EL (cell line): ENCODE measurements around the gene MCM8.

ENCODE experiments used
- DNase-seq: peaks from one replicate; pipeline ENCODE4 v3.0.0-alpha.2; 2016

The MCM8 gene

DNA sequence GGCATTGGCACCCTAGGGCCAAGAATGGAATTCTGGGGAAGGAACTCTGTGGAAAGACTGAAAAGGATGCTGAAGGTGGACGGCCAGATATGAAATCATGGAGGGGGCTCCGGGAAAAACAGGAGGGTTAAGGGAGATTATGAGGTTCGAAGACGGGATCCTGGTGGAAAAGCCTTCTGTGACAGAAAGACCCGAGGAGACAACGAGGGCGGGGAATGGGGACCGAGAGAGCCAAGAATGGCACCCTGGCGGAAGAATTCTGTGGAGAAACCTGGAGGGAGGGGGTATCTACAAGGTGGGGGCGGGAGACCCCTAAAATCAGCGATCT is 545 bp upstream of the MCM8 start:
- peak; percentile 2 for DNase-seq

DNA sequence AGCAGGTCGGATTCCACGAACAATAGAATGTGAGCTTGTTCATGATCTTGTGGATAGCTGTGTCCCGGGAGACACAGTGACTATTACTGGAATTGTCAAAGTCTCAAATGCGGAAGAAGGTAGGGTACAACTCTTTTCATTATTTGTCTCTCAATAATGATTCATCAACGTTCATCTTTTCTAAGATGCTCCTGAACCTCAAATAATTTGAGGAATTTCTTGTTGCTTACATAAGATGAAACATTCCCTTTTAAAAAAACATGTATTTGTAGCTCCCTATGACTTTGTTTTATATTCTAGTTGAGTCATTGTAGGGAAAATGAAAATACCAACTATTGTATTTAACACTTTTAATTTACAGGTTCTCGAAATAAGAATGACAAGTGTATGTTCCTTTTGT is 17.0 kb downstream of the MCM8 start:
- DNase-seq, result peak; percentile 36

DNA sequence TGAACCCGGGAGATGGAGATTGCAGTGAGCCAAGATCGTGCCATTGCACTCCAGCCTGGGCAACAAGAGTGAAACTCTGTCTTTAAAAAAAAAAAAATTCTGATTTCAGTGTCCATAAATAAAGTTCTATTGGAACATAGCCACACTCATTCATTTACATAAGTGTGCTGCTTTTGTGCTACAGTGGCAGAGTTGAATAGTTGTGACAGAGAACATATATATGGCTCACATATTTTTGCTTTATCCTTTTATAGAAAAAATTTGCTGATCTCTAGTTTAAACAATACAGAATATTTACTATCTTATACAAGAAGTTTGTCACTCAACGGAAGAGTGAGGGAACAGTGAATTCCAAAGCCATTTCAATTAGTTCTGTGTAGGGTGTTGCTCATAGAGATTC is 18.0 kb downstream of the MCM8 start:
- no peak for DNase-seq

DNA sequence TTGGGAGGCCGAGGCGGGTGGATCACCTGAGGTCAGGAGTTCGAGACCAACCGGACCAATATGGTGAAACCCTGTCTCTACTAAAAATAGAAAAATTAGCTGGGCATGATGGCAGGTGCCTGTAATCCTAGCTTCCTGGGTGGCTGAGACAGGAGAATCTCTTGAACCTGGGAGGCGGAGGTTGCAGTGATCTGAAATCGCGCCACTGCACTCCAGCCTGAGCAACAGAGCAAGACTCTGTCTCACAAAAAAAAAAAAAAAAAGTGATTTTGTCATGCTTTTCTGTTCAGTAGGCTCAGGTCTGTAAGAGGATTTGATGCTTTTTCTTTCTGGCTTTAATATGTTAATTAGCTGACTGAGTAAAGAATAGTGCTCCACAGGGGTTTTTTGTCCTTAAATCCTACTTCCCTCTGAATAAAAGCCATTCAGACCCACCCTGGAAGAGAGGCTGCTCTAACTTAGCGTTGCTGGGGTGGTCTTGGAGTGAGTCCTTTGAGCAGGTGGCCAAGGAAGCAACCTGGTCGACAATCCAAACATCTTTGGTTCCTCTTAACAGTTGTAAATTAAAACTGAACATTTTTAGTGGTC is 19.0 kb downstream of the MCM8 start:
- no peak for DNase-seq

DNA sequence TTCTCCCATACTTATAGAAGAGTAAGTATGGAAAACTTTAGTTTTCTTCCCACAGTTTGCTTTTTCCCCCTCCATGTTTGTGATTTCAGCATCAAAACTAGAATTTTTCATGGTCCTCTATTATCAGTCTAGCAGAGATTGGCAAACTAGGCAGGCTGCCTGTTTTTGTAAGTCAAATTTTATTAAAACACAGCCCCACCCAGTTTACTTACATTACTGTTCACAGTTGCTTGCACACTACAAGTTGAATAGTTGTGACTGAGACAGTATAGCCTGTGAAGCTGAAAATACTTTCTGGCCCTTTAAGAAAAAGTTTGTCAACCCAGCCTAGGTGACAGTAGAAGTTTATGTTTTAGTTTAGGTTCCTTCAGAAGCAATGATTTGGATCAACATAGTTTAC is 19.5 kb downstream of the MCM8 start:
- no peak for DNase-seq

DNA sequence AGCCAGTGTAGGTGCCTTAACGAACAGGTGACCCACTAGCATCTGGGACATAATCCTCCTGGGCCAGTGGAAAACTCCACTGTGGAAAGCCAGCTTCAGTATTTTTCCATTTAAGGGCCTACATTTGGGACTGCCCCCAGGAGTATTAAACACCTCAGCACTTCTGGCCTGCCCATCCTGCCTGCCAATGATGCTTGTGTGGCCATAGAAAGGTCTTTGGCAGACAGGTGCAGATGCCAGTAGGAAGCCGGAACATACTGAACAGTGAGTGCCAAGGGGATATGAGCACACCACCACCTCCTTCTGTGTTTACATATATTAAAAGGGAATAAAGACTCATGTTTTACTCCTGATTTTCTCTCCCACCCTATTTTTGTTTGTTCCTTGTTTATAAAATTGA is 19.9 kb downstream of the MCM8 start:
- no peak for DNase-seq

DNA sequence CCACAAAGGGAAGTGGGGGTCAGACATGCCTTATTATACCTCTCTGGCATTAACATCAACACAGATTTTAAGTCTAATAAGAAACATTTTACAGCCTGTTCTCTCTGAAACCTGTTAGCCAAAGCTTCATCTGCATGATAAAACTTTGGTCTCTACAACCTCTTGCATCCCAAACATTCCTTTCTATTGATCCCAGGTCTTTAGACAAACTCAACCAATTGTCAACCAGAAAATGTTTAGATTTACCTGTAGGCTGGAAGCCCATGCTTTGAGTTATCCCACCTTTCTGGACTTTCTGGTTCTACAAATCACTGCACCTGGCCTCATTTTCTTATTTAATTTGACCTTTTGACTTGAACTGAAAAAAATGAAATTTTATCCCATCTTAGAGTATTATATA is 20.8 kb downstream of the MCM8 start:
- DNase-seq, result no peak

DNA sequence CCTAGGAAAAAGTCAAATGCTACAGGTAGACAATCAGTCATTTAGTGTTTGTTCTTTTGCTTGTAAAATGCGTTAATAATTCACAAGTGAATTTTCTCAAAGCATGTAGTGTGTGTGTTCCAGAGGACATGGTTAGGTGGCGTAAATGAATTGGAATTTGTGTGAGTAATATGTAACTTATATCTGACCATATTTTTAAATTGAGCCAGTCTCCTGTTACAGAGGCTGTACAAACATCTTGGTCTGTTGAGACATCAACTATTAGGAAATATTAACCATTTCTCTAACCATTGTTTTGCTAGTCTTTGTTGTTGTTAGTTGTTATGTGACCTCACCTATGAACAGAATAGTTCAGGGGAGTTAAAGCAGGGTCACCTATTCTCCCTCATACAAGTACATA is 22.7 kb downstream of the MCM8 start:
- DNase-seq, result peak; percentile 67

DNA sequence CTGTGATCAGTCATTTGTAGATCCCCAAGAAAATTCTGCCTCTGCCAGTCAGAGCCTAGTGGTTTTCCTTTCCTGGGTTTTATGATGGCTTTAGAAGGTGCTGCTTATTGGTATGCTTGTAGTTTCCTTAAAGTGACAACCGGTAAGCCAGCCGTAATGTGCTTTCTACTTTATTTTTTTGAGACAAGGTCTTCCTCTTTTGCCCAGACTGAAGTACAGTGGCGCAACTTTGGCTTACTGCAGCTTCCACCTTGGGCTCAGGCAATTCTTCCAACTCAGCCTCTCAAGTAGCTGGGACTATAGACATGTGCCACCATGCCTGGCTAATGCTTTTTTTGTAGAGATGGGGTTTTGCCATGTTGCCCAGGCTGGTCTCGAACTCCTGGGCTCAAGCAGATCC is 23.5 kb downstream of the MCM8 start:
- DNase-seq, result no peak

DNA sequence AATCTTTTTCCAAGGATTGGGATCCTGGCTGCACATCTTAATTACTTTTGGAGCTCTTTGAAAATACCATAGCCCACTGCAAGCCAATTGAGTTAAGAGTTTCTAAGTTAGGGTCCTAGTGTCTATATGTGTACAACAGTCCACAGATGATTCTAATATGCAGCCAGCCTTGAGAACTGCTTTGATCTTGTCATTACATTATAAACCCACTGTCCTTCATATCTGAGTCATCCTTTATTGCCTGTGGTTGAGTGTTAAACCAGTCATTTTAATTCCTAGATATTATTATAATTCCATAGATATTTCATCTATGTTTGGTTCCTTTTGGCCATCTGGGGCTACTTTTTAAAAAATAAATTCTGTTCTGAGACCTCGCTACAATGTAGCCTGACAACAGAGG is 24.1 kb downstream of the MCM8 start:
- peak; percentile 11 for DNase-seq

DNA sequence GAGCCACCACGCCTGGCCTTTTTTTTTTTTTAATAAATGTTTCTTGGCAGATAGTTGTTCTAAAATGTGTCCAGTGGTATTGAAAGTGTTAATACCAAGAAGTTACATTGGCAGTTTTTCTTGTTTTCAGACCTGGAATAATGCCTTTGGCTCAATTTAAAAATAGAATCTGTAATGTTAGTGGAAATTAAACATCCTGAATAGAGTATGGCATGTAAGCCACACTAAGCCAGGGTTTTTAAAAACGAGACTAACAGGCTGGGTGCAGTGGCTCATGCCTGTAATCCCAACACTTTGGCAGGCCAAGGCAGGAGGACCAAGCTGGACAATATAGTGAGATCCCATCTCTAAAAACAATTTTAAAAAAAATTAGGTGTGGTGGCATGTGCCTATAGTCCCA is 25.3 kb downstream of the MCM8 start:
- no peak for DNase-seq

DNA sequence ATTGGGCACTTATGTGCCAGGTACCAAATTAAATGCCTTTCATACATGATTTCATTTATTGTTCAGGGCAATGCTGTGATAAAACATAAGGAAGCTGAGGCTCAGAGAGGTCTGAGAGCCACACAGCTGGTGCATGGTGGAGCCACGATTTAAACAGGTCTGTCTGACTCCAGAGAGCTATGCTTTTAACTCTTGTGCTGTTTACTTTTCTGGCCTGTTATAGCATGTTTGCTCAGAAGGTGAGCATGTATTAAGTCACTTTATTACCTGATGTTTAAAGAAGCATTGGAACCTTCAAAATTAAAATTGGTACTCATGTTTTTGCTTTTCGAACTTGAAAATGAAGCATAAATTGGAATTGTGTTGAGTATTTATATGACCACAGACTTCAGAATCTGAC is 26.8 kb downstream of the MCM8 start:
- DNase-seq, result no peak

DNA sequence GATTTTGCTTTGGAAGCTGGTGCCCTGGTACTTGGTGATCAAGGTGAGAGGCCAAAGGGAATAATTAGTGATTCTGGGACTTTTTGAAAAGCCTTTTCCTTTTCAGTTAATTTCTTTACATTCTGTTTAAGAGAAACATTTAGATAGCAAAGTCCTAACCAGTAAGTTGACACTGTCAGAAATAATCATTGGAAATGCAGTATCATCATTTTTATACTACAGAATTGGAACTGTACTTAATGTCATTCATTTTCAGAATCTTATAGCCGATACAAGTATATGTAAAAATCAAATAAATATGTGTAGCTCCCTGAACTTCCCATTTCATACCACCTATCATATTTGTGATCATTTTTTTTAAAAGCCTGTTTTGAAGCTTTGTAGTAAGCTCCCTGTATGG is 27.5 kb downstream of the MCM8 start:
- DNase-seq, result no peak

DNA sequence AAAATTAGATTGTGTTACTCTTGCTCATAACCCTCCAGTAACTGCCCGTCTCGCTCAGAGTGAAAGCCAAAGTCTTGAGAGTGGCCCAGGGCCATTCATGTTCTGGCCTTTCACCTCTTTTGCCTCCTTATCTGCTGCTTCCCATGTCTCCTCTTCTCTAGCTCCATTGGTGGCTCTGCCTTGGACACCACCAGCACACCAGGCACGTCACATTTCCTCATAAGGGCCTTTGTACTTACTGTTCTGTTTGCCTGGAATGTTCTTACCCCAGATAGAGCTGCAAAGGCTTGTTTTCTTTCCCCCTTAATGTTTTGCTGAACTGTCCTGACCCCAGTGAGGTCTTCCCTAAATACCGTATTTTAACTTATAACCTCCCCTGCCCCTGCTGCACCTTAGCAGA is 29.3 kb downstream of the MCM8 start:
- no peak for DNase-seq

DNA sequence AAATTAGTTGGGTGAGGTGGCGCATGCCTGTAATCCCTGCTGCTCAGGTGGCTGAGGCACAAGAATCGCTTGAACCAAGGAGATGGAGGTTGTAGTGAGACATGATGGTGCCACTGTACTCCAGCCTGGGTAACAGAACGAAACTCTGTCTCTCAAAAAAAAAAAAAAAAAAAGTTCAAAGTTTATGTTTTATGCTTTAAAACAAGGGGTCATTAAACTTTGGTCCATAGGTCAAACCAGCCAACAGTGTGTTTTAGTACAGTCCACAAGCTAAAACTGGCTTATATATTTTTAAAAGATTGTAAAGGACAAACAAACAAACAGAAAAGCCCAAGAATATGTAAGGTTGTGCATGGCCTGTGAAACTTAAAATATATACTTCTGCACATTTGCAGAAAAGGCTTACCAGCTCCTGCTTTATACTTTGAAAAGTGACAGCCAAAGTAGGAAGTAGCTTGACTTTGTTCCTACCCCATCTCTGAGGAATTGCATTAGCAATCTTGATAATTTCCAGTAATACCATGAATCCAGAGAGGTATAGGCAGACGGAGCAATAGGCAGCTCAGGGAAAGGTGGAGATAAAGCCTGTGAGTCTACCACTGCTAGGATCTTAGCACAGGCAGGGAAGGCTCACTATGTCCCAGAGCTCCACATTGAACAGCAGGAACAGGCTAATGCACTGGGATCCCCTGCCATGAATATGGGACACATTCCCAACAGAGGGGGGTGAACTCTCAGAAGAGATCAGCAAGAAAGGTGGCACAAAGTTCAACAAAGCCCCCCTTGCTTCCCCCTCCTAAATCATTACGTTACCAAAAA is 30.5 kb downstream of the MCM8 start:
- DNase-seq, result no peak

DNA sequence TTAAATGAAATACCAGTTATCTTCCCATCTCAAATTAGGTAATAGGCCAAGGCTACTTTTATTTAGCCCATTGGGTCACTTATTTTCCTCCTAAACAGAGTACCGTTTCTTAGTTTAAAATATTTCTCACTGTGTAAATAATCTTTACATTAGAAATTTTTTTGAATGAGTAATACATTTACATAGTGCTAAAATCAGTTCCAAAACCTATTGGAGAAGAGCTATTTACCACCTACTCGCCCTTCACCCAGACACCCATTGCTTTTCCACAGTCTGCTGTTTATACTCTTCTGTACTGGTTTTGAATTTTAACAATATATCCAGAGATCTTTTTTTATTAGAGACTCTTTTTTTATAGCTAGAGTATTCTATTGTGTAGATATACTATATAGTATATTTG is 36.9 kb downstream of the MCM8 start:
- DNase-seq, result no peak

DNA sequence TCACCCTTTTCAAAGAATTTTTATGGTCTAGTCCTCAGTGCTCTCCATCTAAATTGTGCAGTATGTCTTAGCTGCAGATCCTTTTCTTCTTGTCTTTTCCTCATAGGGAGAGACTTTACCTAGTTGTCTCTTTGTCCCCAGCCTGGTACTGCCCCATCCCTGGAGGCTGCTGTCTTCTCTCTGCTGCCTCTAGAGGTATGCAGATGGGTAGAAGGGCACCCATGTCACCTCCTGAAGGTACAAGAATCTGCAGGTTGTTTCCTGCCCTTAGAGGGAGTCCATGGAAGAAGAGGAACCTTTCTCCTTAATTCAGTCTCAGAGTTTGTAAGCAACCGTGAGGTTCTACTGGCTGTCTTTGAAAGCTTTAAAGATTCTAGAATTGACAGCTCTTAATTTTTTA is 39.1 kb downstream of the MCM8 start:
- DNase-seq, result no peak

DNA sequence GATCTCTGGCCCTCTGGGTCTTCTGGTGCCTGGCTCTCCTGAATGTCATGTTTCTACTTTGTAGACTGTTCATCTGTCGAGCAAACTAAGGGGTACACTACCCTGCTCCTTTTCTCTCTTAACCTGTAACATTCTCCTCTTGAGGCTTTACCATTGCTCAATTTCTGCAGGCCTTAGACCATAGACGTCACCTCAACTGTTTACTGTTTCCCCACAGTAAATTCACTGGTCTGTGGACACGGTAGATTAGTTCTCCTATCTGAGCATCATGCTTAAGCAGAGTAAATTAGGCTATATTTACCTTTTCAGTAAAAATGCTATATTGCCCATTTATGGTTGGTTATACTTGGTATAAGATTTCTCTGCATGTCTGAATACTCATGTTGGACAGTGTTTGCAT is 40.5 kb downstream of the MCM8 start:
- no peak for DNase-seq

DNA sequence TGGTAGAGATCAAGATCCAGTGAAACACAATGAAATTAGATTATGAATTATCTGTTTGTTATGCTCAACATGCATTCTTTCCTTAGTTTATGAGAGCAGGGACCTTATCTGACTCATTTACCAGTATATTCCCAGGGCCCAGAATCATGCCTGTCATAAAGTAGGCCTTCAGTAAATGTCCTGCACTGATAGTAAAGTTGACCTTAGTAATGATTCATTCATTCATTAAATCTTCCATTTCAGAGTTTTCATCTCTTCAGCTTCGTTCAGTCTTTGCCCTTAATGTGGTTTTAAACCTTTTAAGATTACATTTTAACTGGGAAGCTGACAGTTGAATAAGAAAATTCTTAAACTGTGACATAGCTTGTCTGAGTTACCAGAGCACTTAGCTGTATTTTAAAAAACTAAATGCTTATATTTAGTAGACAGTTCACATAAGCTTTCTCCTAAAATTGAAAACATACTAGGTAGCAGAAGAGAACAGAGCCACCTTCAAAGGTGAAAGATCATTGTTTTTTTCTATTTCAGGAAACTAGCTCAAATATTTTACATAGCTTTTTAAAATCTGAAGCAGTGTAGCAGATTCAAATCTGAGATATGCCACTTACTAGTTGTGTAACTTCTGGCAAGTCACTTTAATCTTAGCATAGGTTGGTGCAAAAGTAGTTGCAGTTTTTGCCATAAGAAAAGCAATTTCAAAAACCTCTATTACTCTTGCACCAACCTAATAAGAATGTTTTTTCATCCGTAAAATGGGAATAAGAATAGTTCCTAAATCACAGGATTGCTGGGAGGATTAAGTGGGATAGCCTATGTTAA is 41.4 kb downstream of the MCM8 start:
- DNase-seq, result peak; percentile 81

DNA sequence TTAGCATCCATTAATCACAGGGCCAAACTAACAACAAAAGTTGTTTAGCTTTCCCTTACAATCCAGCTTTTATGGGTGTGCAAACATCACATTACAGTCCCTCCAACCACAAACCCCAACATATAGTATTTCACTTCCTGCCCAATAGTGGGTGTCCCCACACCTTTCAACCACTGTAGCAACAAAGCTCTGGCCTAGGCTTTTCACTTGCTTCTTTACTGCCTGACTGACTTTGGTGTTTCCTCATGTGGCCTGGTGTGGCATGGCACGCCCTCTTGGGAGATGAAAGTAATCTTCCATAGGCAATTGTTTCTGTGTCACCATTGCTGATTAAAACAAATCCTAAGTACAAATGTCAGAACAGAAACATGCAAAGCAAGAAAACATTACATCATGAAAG is 46.3 kb downstream of the MCM8 start:
- no peak for DNase-seq

DNA sequence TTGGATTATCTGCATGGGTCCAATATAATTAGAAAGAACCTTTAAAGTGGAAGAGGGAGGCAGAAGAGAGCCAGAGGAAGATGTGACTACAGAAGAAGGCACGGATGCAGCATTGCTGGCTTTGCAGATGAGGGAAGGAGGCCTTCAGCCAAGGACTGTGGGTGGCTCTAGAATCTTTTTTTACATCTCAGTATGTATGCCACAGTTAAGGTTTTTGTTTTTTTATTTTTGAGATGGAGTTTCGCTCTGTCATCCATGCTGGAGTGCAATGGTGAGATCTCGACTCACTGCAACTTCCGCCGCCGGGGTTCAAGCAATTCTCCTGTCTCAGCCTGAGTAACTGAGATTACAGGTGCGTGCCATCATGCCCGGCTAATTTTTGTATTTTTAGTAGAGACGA is 49.3 kb downstream of the MCM8 start:
- DNase-seq, result no peak

DNA sequence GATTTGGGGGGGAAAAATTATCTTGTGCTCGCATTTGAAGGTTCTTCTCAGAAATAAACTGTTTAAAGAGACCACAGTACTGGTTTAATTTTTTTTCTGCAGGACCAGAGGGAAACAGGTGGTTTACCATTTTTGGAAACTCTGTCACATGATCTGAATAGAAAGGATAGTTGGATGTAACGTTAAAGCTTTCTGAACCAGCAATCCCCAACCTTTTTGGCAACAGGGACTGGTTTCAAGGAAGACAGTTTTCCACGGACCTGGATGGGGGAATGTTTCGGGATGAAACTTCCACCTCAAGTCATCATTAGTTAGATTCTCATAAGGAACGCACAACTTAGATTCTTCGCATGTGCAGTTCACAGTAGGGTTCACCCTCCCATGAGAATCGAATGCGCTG is 50.4 kb downstream of the MCM8 start:
- no peak for DNase-seq

DNA sequence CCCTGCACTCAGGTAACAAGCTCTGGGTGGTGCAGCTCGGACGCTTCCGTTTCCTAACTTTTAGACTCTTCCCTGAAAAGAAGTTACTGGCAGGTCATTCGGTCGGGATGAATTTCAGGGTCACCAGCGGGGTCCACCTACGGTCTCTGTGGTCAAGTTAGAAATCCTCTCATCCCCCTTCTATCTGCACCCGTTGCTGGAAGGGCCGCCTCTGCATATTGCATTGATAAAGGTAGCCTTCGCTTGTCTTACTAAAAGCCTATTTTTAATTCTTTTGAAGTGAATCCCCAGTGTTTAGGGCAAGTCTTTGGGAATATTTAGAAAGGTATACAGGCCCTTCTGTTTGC is 56.1 kb downstream of the MCM8 start:
- DNase-seq, result peak; percentile 10

DNA sequence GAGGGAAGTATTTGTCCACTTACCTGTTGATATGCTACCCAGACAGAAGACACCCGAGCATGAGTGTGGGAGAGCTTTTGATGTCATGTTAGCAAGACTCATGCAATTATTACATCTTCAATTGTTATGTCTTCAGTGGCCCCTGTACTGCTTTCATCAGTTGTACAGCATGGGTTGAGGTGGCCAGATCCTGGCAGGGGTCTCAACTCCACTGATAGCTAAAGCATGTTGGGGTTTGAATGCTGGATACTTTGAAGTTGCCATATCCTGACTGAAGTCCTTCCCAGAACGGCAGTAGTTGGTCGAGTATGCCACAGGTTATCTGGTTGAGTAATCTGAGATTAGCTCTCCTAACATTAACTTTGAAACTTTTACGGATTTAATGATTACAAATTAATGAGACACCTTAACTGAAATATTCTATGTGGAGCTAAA is 56.7 kb downstream of the MCM8 start:
- peak; percentile 18 for DNase-seq
